Loucy (cell line): ENCODE results near the gene MBLAC1.

Source experiments
- EZH2phosphoT487 ChIP-seq: fragments of 200-600 bp; IDR thresholded peaks from 2 replicates; pipeline ENCODE4 v1.6.1; 2018; ENCODE audit warnings: antibody characterized with exemption, mild to moderate bottlenecking, moderate library complexity, borderline replicate concordance
- TF ChIP-seq, protein P1 (sequence below): fragments of 200-600 bp; sonication (generic); conservative IDR thresholded peaks from 2 replicates; pipeline ENCODE4 v1.5.1; 2014; ENCODE audit warnings: mild to moderate bottlenecking, antibody characterized with exemption, low read length

- TF ChIP-seq, protein P1, sequence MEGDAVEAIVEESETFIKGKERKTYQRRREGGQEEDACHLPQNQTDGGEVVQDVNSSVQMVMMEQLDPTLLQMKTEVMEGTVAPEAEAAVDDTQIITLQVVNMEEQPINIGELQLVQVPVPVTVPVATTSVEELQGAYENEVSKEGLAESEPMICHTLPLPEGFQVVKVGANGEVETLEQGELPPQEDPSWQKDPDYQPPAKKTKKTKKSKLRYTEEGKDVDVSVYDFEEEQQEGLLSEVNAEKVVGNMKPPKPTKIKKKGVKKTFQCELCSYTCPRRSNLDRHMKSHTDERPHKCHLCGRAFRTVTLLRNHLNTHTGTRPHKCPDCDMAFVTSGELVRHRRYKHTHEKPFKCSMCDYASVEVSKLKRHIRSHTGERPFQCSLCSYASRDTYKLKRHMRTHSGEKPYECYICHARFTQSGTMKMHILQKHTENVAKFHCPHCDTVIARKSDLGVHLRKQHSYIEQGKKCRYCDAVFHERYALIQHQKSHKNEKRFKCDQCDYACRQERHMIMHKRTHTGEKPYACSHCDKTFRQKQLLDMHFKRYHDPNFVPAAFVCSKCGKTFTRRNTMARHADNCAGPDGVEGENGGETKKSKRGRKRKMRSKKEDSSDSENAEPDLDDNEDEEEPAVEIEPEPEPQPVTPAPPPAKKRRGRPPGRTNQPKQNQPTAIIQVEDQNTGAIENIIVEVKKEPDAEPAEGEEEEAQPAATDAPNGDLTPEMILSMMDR = no peak
- TF ChIP-seq EZH2phosphoT487 = no peak
These were observed 31.5 kb upstream of the MBLAC1 start for GRCh38 chr7:100095289-100095688.
